Panc1 (cell line): ENCODE results near the gene BRAT1. TPM values are rescaled to one million over a fixed set of nuclear protein-coding genes. Genes with fewer than 3 reads are reported as not detected.
A peak's percentile ranks its signal among the peaks of the same experiment; 100 is the strongest.

Experiments used
- ATAC-seq: fragments of 200-7000 bp; cut with Tn5 transposase; 2 replicates; pipeline ENCODE4 v1.9.1; 2020; ENCODE audit warnings: mild to moderate bottlenecking, moderate library complexity
- BruUV-seq: library from RNA; stranded (reverse); fragments of 400-500 nt; replicated peaks from 2 replicates; lab custom pipeline; 2021; lab: Mats Ljungman, UMichigan
- CTCF ChIA-PET: fragments of 300-600 bp; sonication (Branson Sonifier 250); formaldehyde crosslinking; loops from one replicate; lab custom pipeline; 2022; ENCODE audit warnings: antibody characterized with exemption; lab: Charles Lee
- POLR2A ChIA-PET: fragments of 300-600 bp; sonication (Branson Sonifier 250); formaldehyde crosslinking; loops from one replicate; lab custom pipeline; 2022; ENCODE audit warnings: antibody characterized with exemption; lab: Charles Lee
- DNase-seq: peaks from one replicate; pipeline ENCODE4 v3.0.0-alpha.2; 2010; ENCODE audit warnings: low read depth, low spot score
- H3K27ac ChIP-seq: 2 replicates; pipeline ENCODE4 v1.5.1; 2011; ENCODE audit warnings: mild to moderate bottlenecking, low read length, inconsistent platforms
- H3K27me3 ChIP-seq: fragments of 200-500 bp; sonication (Bioruptor generic); 2 replicates; pipeline ENCODE4 v1.6.0; 2014; ENCODE audit warnings: low read length, inconsistent platforms; ENCODE audit not compliant: control insufficient read depth, insufficient read depth
- H3K36me3 ChIP-seq: fragments of 200-500 bp; sonication (Bioruptor generic); 2 replicates; pipeline ENCODE4 v1.5.1; 2014; ENCODE audit warnings: inconsistent platforms, mild to moderate bottlenecking, low read length, moderate library complexity; ENCODE audit not compliant: control insufficient read depth, insufficient read depth
- H3K4me1 ChIP-seq: 2 replicates; pipeline ENCODE4 v1.5.1; 2011; ENCODE audit warnings: inconsistent platforms, mild to moderate bottlenecking, low read length, moderate library complexity; ENCODE audit not compliant: control insufficient read depth, insufficient read depth
- H3K4me3 ChIP-seq, 2 experiments: 2 replicates each; pipeline ENCODE4 v1.5.1; 2011 to 2012; ENCODE audit warnings: low read depth in 2 of 2, low read length in 2 of 2, mild to moderate bottlenecking in 2 of 2, inconsistent platforms in 1 of 2, moderate library complexity in 1 of 2
- H3K9me3 ChIP-seq: fragments of 200-500 bp; sonication (Bioruptor generic); 2 replicates; pipeline ENCODE4 v1.5.1; 2014; ENCODE audit warnings: low read depth, mild to moderate bottlenecking, inconsistent platforms, low read length, moderate library complexity; ENCODE audit not compliant: control insufficient read depth, insufficient read depth
- CTCF ChIP-seq: fragments of 450-650 bp; IDR thresholded peaks from 2 replicates; pipeline ENCODE4 v1.5.1; 2017; ENCODE audit warnings: mild to moderate bottlenecking
- POLR2AphosphoS5 ChIP-seq: IDR thresholded peaks from 2 replicates; pipeline ENCODE4 v1.6.1; 2012; ENCODE audit warnings: mild to moderate bottlenecking, low read depth, low read length, moderate library complexity
- SIN3A ChIP-seq: IDR thresholded peaks from 2 replicates; pipeline ENCODE4 v1.6.1; 2012; ENCODE audit warnings: low read depth, mild to moderate bottlenecking, low read length, moderate library complexity, borderline replicate concordance; ENCODE audit not compliant: insufficient read depth
- TCF7L2 ChIP-seq: IDR thresholded peaks from 2 replicates; pipeline ENCODE4 v1.6.1; 2011; ENCODE audit warnings: mild to moderate bottlenecking, low read depth, low read length, inconsistent platforms
- in situ Hi-C: cut with HindIII; loops from 2 replicates; pipeline ENCODE4 v1.10.0; 2016; ENCODE audit warnings: low sequenced_read_pairs, low pct_unique_long_range_greater_than_20kb
- intact Hi-C: fragments of 100-400 bp; cut with micrococcal nuclease; formaldehyde crosslinking; loops from one replicate; pipeline ENCODE4 v1.10.0; 2022; ENCODE audit not compliant: unreplicated experiment
- total RNA-seq: library from RNA; stranded (reverse); gene quantifications from one replicate; pipeline ENCODE4 v1.2.1, GENCODE V29; 2021; ENCODE audit not compliant: unreplicated experiment
- TF ChIP-seq, protein P1 (sequence below), 2 experiments: IDR thresholded peaks; 2 replicates each; pipeline ENCODE4 v1.6.1; 2011 to 2012; ENCODE audit warnings: low read depth in 2 of 2, control low read depth in 1 of 2, low read length in 1 of 2, mild to moderate bottlenecking in 1 of 2, moderate library complexity in 1 of 2; ENCODE audit not compliant: insufficient read depth in 1 of 2

Gene BRAT1
- total RNA-seq, 1 experiment from 2014 or later = 76.9 TPM

DNA sequence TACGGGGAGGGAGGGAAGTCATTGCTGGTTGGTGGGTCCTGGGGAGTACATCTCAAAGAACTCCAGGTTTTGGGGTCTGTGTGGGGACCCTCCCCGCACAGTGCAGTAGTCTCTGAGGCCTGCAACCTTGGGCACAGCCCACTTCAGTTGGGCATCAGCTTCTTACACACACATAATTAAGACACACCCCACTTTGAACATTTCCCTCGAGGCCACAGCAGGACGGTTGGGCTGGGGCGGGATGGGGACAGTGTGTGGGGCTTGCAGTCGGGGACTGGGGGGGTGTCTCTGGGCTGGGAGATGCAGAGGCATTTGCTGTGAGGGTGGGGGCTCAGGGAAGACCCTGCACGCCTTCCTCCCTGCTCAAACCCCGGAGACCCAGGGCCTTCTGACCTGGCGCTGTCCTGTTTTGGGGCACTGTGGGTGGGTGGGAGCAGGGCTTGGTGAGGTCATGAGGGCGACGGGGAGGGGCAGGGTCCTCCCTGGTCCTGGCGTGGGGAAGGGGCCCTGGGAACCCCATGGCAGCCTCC is 34.5 kb downstream of the BRAT1 start:
- Histone ChIP-seq H3K9me3 (no peaks in the 10 kb centered on the region), H3K4me3 (peak overlapping the region; percentile 64 to 89), H3K36me3 (no peaks in the 10 kb centered on the region), H3K27ac (peak overlapping the region; percentile 83), H3K27me3 (no peaks in the 10 kb centered on the region), H3K4me1 (peaks cover 75% of the 10 kb centered on the region)
- CTCF ChIA-PET = interaction anchor here (0.5 to 1.0 kb wide), 2 partner anchors 52 to 202 kb away, joined by 4 to 9 read pairs; no protein-coding TSS in a partner anchor
- TSS peak; percentile 81 for BruUV-seq
- POLR2A ChIA-PET = interaction anchor here (0.6 kb wide), 1 partner anchor 35 kb away, joined by 8 read pairs; the partner anchor contains the start of gene BRAT1
- in situ Hi-C loops (no loop called here), intact Hi-C loops (loop anchor here (5.0 kb wide), 1 partner anchor 44 kb away; the partner anchor contains the start of gene GRIFIN)
- DNase-seq (no peak), ATAC-seq (no peak)
- 0 out of 2 replicates have a peak, but pooled peaks have one; percentile 43 for TF ChIP-seq SIN3A
- TF ChIP-seq CTCF = no peak
- TF ChIP-seq TCF7L2 = no peak
- no peak for TF ChIP-seq POLR2AphosphoS5

DNA sequence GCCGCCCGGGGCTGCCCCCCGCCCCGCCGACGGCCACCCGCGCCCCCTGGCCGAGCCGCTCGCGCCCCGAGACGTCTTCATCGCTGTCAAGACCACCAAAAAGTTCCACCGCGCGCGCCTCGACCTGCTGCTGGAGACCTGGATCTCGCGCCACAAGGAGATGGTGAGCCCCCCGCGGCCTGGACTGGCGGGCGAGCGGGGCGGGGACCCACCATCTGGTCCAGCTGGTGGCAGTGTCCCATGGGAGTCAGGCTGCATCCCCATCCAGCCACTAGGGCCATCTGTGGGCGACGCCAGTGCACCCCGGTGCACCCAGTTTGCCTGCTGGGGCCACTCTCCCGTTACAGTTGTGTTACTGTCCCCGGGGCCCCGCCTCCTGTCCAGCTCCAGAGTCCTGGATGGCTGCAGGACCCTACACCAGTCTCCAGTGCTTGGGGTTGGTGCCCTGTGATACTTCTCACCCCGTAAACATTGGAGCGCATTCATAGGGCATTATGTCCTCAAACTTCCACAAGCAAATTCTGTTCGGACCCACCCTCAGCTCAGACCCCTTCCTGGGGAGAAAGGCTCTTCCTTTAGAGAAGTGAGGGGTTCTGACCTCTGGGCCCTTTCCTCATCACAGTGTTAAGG is 35.1 kb downstream of the BRAT1 start:
- TF ChIP-seq CTCF = no peak; the same call in 1 of the 2 replicates
- no peak; the same call in 1 of the 2 replicates for TF ChIP-seq SIN3A
- TF ChIP-seq, protein P1, sequence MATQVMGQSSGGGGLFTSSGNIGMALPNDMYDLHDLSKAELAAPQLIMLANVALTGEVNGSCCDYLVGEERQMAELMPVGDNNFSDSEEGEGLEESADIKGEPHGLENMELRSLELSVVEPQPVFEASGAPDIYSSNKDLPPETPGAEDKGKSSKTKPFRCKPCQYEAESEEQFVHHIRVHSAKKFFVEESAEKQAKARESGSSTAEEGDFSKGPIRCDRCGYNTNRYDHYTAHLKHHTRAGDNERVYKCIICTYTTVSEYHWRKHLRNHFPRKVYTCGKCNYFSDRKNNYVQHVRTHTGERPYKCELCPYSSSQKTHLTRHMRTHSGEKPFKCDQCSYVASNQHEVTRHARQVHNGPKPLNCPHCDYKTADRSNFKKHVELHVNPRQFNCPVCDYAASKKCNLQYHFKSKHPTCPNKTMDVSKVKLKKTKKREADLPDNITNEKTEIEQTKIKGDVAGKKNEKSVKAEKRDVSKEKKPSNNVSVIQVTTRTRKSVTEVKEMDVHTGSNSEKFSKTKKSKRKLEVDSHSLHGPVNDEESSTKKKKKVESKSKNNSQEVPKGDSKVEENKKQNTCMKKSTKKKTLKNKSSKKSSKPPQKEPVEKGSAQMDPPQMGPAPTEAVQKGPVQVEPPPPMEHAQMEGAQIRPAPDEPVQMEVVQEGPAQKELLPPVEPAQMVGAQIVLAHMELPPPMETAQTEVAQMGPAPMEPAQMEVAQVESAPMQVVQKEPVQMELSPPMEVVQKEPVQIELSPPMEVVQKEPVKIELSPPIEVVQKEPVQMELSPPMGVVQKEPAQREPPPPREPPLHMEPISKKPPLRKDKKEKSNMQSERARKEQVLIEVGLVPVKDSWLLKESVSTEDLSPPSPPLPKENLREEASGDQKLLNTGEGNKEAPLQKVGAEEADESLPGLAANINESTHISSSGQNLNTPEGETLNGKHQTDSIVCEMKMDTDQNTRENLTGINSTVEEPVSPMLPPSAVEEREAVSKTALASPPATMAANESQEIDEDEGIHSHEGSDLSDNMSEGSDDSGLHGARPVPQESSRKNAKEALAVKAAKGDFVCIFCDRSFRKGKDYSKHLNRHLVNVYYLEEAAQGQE (IDR thresholded peaks at IDR 0.05; ENCODE audit: insufficient read depth in 1 of 2, low read depth in 2 of 2, low read length in 1 of 2) = no peak
- TF ChIP-seq POLR2AphosphoS5 = no peak
- TF ChIP-seq TCF7L2 = no peak
- peak overlapping the region; percentile 64 to 89 for H3K4me3 ChIP-seq
- H3K27ac ChIP-seq = peak overlapping the region; percentile 83
- H3K36me3 ChIP-seq = no peaks in the 10 kb centered on the region
- ATAC-seq = peak; percentile 43
- no peaks in the 10 kb centered on the region for H3K9me3 ChIP-seq
- ChIA-PET CTCF (interaction anchor here (0.5 to 1.0 kb wide), 2 partner anchors 52 to 202 kb away, joined by 4 to 9 read pairs; no protein-coding TSS in a partner anchor), POLR2A (interaction anchor here (0.6 kb wide), 1 partner anchor 35 kb away, joined by 8 read pairs; the partner anchor contains the start of gene BRAT1)
- in situ Hi-C loops (no loop called here), intact Hi-C loops (loop anchor here (5.0 kb wide), 1 partner anchor 43 kb away; the partner anchor contains the start of gene GRIFIN)
- H3K4me1 ChIP-seq = peaks cover 71% of the 10 kb centered on the region
- no peak for DNase-seq
- H3K27me3 ChIP-seq = no peaks in the 10 kb centered on the region
- BruUV-seq = no TSS peak
